GM23248 (cell line): ENCODE results near the gene NRCAM. TPM values are rescaled to one million over a fixed set of nuclear protein-coding genes. Genes with fewer than 3 reads are reported as not detected.

Experiments
- DNase-seq: peaks from one replicate; pipeline ENCODE4 v3.0.0-alpha.2; 2015
- H2AFZ ChIP-seq: fragments of 200-600 bp; sonication (generic); 2 replicates; pipeline ENCODE4 v1.6.1; 2016; ENCODE audit warnings: antibody characterized with exemption
- H3F3A ChIP-seq: fragments of 200-600 bp; sonication (generic); 2 replicates; pipeline ENCODE4 v1.6.1; 2016; ENCODE audit warnings: mild to moderate bottlenecking, antibody characterized with exemption, mixed run types; ENCODE audit not compliant: insufficient read depth
- H3K27ac ChIP-seq: fragments of 200-600 bp; sonication (generic); 2 replicates; pipeline ENCODE4 v1.5.1; 2016; ENCODE audit warnings: mild to moderate bottlenecking
- H3K27me3 ChIP-seq: fragments of 200-600 bp; sonication (generic); replicated peaks from 2 replicates; pipeline ENCODE4 v1.6.1; 2016; ENCODE audit warnings: mild to moderate bottlenecking; ENCODE audit not compliant: insufficient read depth
- H3K36me3 ChIP-seq: fragments of 200-600 bp; sonication (generic); 2 replicates; pipeline ENCODE4 v1.6.1; 2016; ENCODE audit warnings: low read depth, mild to moderate bottlenecking
- H3K4me1 ChIP-seq: fragments of 200-600 bp; sonication (generic); 2 replicates; pipeline ENCODE4 v1.6.1; 2016; ENCODE audit warnings: mild to moderate bottlenecking; ENCODE audit not compliant: insufficient read depth
- H3K4me2 ChIP-seq: fragments of 200-600 bp; sonication (generic); one replicate; pipeline ENCODE4 v1.6.1; 2016; ENCODE audit warnings: mild to moderate bottlenecking; ENCODE audit not compliant: unreplicated experiment
- H3K4me3 ChIP-seq: fragments of 200-600 bp; sonication (generic); 2 replicates; pipeline ENCODE4 v1.5.1; 2016; ENCODE audit warnings: mild to moderate bottlenecking
- H3K79me2 ChIP-seq: fragments of 200-600 bp; sonication (generic); 2 replicates; pipeline ENCODE4 v1.6.1; 2016; ENCODE audit warnings: mild to moderate bottlenecking; ENCODE audit not compliant: insufficient read depth
- H3K9ac ChIP-seq: fragments of 200-600 bp; sonication (generic); 2 replicates; pipeline ENCODE4 v1.6.1; 2016; ENCODE audit warnings: mild to moderate bottlenecking
- H3K9me2 ChIP-seq: fragments of 200-600 bp; sonication (generic); 2 replicates; pipeline ENCODE4 v1.6.1; 2016; ENCODE audit warnings: mixed run types, mild to moderate bottlenecking, moderate library complexity; ENCODE audit not compliant: insufficient read depth
- H3K9me3 ChIP-seq: fragments of 200-600 bp; sonication (generic); one replicate; pipeline ENCODE4 v1.6.1; 2017; ENCODE audit warnings: low read depth
- H4K20me1 ChIP-seq: fragments of 200-600 bp; sonication (generic); 2 replicates; pipeline ENCODE4 v1.6.0; 2016; ENCODE audit not compliant: insufficient read depth
- EZH2 ChIP-seq: fragments of 200-600 bp; sonication (generic); IDR thresholded peaks from 2 replicates; pipeline ENCODE4 v1.6.1; 2018; ENCODE audit warnings: antibody characterized with exemption, mild to moderate bottlenecking; ENCODE audit not compliant: insufficient read depth, poor library complexity, severe bottlenecking
- EZH2phosphoT487 ChIP-seq: fragments of 200-600 bp; sonication (generic); IDR thresholded peaks from 2 replicates; pipeline ENCODE4 v1.6.1; 2018; ENCODE audit warnings: antibody characterized with exemption, moderate library complexity, mild to moderate bottlenecking, low read depth; ENCODE audit not compliant: insufficient read depth
- WGBS, 2 experiments: methylation state at CpG; one replicate each; pipeline ENCODE4 v1.1.6; 2015 to 2017; ENCODE audit warnings: low lambda C conversion rate in 2 of 2, low coverage in 1 of 2; ENCODE audit errors: missing lambda C conversion rate in 2 of 2; 5-methylcytosine and 5-hydroxymethylcytosine counted together
- in situ Hi-C: fragments of 300-500 bp; cut with MboI; formaldehyde crosslinking; loops from 2 replicates; pipeline ENCODE4 v1.15.0; 2020
- polyA plus RNA-seq: library from polyadenylated mRNA; unstranded; fragments of >200 nt; fragmentation: Nextera tagmentation; extraction: Ambion mirVana; gene quantifications from 2 replicates; pipeline ENCODE4 v1.2.1, GENCODE V29; 2016
- total RNA-seq: library from RNA; depleted of rRNA; stranded (reverse); fragments of >200 nt; shearing (Covaris generic); gene quantifications from 2 replicates; pipeline ENCODE4 v1.2.3, GENCODE V29; 2014

NRCAM gene
- total and polyA plus RNA-seq, 2 experiments from 2014 or later: 5.1 to 7.0 TPM

- no peaks in the 10 kb centered on the region for H3K9me2 ChIP-seq
- no peak overlapping the region for H3K27ac ChIP-seq
- in situ Hi-C loops: no loop called here
- H3K4me3 ChIP-seq: no peak overlapping the region
- H3K36me3 ChIP-seq: no peaks in the 10 kb centered on the region
- peaks cover 16% of the 10 kb centered on the region for H3K4me1 ChIP-seq
- no peaks in the 10 kb centered on the region for H3K79me2 ChIP-seq
- H2AFZ ChIP-seq: peak overlapping the region; percentile 10; the same call in 1 of the 2 replicates
- peaks cover 8% of the 10 kb centered on the region; the same call in 1 of the 2 replicates for H3F3A ChIP-seq
- no peaks in the 10 kb centered on the region for H3K9me3 ChIP-seq
- no peak overlapping the region for H3K9ac ChIP-seq
- DNase-seq: no peak
- WGBS, 2 experiments: 86 to 95% methylated on average over 7 of the region's 7 CpGs
- H3K4me2 ChIP-seq: no peak overlapping the region
- TF ChIP-seq EZH2phosphoT487 (no peak), EZH2 (no peak)
- no peaks in the 10 kb centered on the region for H3K27me3 ChIP-seq
- no peaks in the 10 kb centered on the region for H4K20me1 ChIP-seq
Measured at GRCh38 chr7:108104324-108104723, 351.9 kb downstream of the NRCAM start.

DNA sequence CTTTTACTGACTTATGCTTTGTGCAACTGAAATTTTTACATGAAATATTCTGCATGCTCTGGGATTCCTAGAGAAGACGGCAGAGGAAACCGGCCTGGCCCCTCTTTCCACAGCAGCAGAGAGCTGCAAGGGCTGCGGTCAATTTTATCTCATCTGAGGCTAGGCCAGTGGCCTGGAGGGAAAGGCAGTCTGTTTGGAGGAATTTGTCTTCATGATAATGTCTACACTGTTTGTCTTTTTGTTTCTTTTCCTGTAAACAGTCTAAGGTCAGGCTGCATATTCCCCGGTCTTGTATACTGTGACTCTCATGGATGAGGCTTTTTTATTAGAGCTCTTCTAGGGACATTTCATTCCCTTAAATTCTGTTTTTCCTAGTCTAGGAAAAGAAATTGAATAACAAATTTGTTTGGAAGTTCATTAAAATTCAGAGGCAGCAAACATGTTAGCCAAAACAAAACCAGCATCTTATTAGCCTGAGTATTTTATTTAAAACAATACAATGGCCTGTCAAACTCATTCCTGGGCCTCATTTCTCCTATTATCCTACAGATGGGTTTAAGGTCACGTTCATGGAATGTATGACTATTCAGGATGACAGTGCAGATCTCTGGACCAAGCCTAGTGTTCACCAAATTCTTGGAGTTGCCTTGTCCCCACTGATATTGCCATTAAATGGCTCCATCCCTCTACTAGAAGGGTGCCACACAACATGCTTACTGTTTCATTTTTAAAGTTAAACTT, 352.5 kb downstream of the NRCAM start:
- Histone ChIP-seq H3K27ac (no peak overlapping the region), H3K4me3 (no peak overlapping the region), H3K4me1 (peaks cover 19% of the 10 kb centered on the region), H3K79me2 (no peaks in the 10 kb centered on the region), H3K9ac (no peak overlapping the region), H2AFZ (peak overlapping the region; percentile 10), H3K9me3 (no peaks in the 10 kb centered on the region), H3K9me2 (no peaks in the 10 kb centered on the region), H3K4me2 (no peak overlapping the region), H3K27me3 (no peaks in the 10 kb centered on the region), H3K36me3 (no peaks in the 10 kb centered on the region), H3F3A (peaks cover 8% of the 10 kb centered on the region; the same call in 1 of the 2 replicates), H4K20me1 (no peaks in the 10 kb centered on the region)
- 74% methylated on average over 5 of the region's 5 CpGs for WGBS, 2 experiments
- TF ChIP-seq EZH2: no peak
- TF ChIP-seq EZH2phosphoT487: no peak
- in situ Hi-C loops: no loop called here
- DNase-seq: peak; percentile 53

GRCh38 chr7:108102671-108103312, 353.4 kb downstream of the NRCAM start:
- DNase-seq: no peak
- Histone ChIP-seq H3K79me2 (no peaks in the 10 kb centered on the region), H3K27me3 (no peaks in the 10 kb centered on the region), H4K20me1 (no peaks in the 10 kb centered on the region), H3F3A (peaks cover 8% of the 10 kb centered on the region; the same call in 1 of the 2 replicates), H3K4me2 (no peak overlapping the region), H3K36me3 (no peaks in the 10 kb centered on the region), H3K9ac (no peak overlapping the region), H3K9me2 (no peaks in the 10 kb centered on the region), H3K4me3 (no peak overlapping the region), H2AFZ (no peak overlapping the region), H3K27ac (no peak overlapping the region), H3K4me1 (peaks cover 19% of the 10 kb centered on the region), H3K9me3 (no peaks in the 10 kb centered on the region)
- TF ChIP-seq EZH2phosphoT487 (no peak), EZH2 (no peak)
- 89 to 91% methylated on average over 16 to 20 of the region's 20 CpGs for WGBS, 2 experiments
- in situ Hi-C loops: no loop called here

DNA sequence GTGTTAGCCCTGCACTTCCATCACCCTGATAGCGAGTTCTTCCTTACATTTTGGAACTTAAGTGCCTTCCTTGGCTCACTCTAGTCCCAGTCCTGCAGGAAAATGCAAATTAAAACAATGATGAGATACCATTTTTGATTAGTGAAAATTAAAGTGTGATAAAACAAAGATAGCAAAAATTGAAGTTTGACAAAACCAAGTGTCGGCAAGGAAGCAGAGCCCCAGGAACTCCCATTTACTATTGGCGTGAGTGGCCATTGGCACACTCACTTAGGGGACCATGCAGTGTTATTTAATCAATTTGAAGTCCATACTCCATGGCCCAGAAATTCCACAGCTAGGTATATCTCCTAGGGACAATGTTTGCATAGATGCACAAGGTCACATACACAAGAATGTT, 354.5 kb downstream of the NRCAM start:
- Histone ChIP-seq H3K4me3 (no peak overlapping the region), H3K4me2 (no peak overlapping the region), H3K27ac (no peak overlapping the region), H3K36me3 (no peaks in the 10 kb centered on the region), H3K9ac (no peak overlapping the region), H2AFZ (no peak overlapping the region), H3K4me1 (peaks cover 19% of the 10 kb centered on the region), H3F3A (peaks cover 8% of the 10 kb centered on the region; the same call in 1 of the 2 replicates), H3K9me2 (no peaks in the 10 kb centered on the region), H3K27me3 (no peaks in the 10 kb centered on the region), H4K20me1 (no peaks in the 10 kb centered on the region), H3K9me3 (no peaks in the 10 kb centered on the region), H3K79me2 (no peaks in the 10 kb centered on the region)
- no peak for DNase-seq
- in situ Hi-C loops: no loop called here
- WGBS, 2 experiments: 95 to 96% methylated on average over 3 of the region's 3 CpGs
- TF ChIP-seq EZH2: no peak
- TF ChIP-seq EZH2phosphoT487: no peak
